ENCODE results near the gene FBXO22.
"Not testable (repeated sequence)": the region's sequence is repeated elsewhere in the genome, so short reads cannot be mapped to it uniquely, and the experiment has no call there.

The FBXO22 gene

GRCh38 chr15:75945953-75946352 lies 42.3 kb downstream of the FBXO22 start:
- no peak overlapping the region for H3K4me3 ChIP-seq (ENCODE audit: low read depth, low read length)
- DNase-seq (ENCODE audit: low read depth): peak; percentile 84
- no peak for TF ChIP-seq CTCF (conservative IDR thresholded peaks at IDR 0.05; ENCODE audit: low read depth, low read length)

- no peak overlapping the region for H3K4me3 ChIP-seq (ENCODE audit: low read depth, low read length)
- DNase-seq (ENCODE audit: low read depth): peak; percentile 54
- no peak for TF ChIP-seq CTCF (conservative IDR thresholded peaks at IDR 0.05; ENCODE audit: low read depth, low read length)
These were observed 43.4 kb downstream of the FBXO22 start for GRCh38 chr15:75947092-75947491.

- no peak for TF ChIP-seq CTCF (conservative IDR thresholded peaks at IDR 0.05; ENCODE audit: low read depth, low read length)
- H3K4me3 ChIP-seq (ENCODE audit: low read depth, low read length): no peak overlapping the region
- no peak for DNase-seq (ENCODE audit: low read depth)
These were observed 45.2 kb downstream of the FBXO22 start for GRCh38 chr15:75948761-75949296.

GRCh38 chr15:75952525-75952924 lies 48.8 kb downstream of the FBXO22 start:
- no peak overlapping the region for H3K4me3 ChIP-seq (ENCODE audit: low read depth, low read length)
- DNase-seq (ENCODE audit: low read depth): no peak
- TF ChIP-seq CTCF (conservative IDR thresholded peaks at IDR 0.05; ENCODE audit: low read depth, low read length): no peak

GRCh38 chr15:75955720-75956119 lies 52.0 kb downstream of the FBXO22 start:
- TF ChIP-seq CTCF (conservative IDR thresholded peaks at IDR 0.05; ENCODE audit: low read depth, low read length): no peak
- DNase-seq (ENCODE audit: low read depth): no peak
- H3K4me3 ChIP-seq (ENCODE audit: low read depth, low read length): no peak overlapping the region

GRCh38 chr15:75961331-75961730 lies 57.7 kb downstream of the FBXO22 start:
- no peak overlapping the region for H3K4me3 ChIP-seq (ENCODE audit: low read depth, low read length)
- TF ChIP-seq CTCF (conservative IDR thresholded peaks at IDR 0.05; ENCODE audit: low read depth, low read length): no peak
- DNase-seq (ENCODE audit: low read depth): no peak

GRCh38 chr15:75966073-75966472 lies 62.4 kb downstream of the FBXO22 start:
- H3K4me3 ChIP-seq (ENCODE audit: low read depth, low read length): no peak overlapping the region
- peak; percentile 87 for DNase-seq (ENCODE audit: low read depth)
- TF ChIP-seq CTCF (conservative IDR thresholded peaks at IDR 0.05; ENCODE audit: low read depth, low read length): no peak

- not testable (repeated sequence) for H3K4me3 ChIP-seq (ENCODE audit: low read depth, low read length); DNase-seq (ENCODE audit: low read depth)
These were observed 73.1 kb downstream of the FBXO22 start for GRCh38 chr15:75976766-75977165.
